Activated B cell treated with CpG ODN at 0.5 μM for 24 hours (primary cell): Measurements from ENCODE around the gene TMEM150B. TPM values are rescaled to one million over a fixed set of nuclear protein-coding genes. Genes with fewer than 3 reads are reported as not detected.

Experiments
- ATAC-seq: fragments of 200-7000 bp; cut with Tn5 transposase; one replicate; pipeline ENCODE4 v1.10.0; 2021; ENCODE audit warnings: low read depth, mild to moderate bottlenecking, moderate library complexity
- CTCF ChIA-PET: fragments of 350-600 bp; sonication (Branson Sonifier 250); formaldehyde crosslinking; loops from one replicate; lab custom pipeline; 2021; ENCODE audit warnings: antibody characterized with exemption; lab: Charles Lee
- POLR2A ChIA-PET: fragments of 350-600 bp; sonication (Branson Sonifier 250); formaldehyde crosslinking; loops from one replicate; lab custom pipeline; 2021; ENCODE audit warnings: antibody characterized with exemption; lab: Charles Lee
- DNase-seq: peaks from one replicate; pipeline ENCODE4 v3.0.0; 2022
- H3K27ac Mint-ChIP-seq: one replicate; pipeline ENCODE4 v1.8.0; 2020; ENCODE audit warnings: mixed read lengths
- H3K27me3 Mint-ChIP-seq: one replicate; pipeline ENCODE4 v1.8.0; 2021; ENCODE audit warnings: mixed read lengths
- H3K36me3 Mint-ChIP-seq: one replicate; pipeline ENCODE4 v1.8.0; 2021; ENCODE audit warnings: low read depth, mixed read lengths
- H3K4me1 Mint-ChIP-seq: one replicate; pipeline ENCODE4 v1.8.0; 2021; ENCODE audit warnings: mixed read lengths
- H3K4me3 Mint-ChIP-seq: one replicate; pipeline ENCODE4 v1.8.0; 2020; ENCODE audit warnings: mild to moderate bottlenecking, mixed read lengths
- H3K9me3 Mint-ChIP-seq: one replicate; pipeline ENCODE4 v1.8.0; 2020; ENCODE audit warnings: mixed read lengths
- CTCF ChIP-seq: fragments of 200-600 bp; IDR thresholded peaks from one replicate; pipeline ENCODE4 v1.8.0; 2022; ENCODE audit warnings: antibody characterized with exemption, mild to moderate bottlenecking
- intact Hi-C: fragments of 100-400 bp; cut with micrococcal nuclease; formaldehyde crosslinking; loops from one replicate; pipeline ENCODE4 v1.15.1; 2024
- total RNA-seq: library from RNA; stranded (reverse); gene quantifications from 2 replicates; pipeline ENCODE4 v1.2.3, GENCODE V29; 2022

TMEM150B gene
- total RNA-seq, 1 donor from 2014 or later, result not detected

GRCh38 chr19:55278391-55279135 lies 46.6 kb downstream of the TMEM150B start:
- H3K4me3 Mint-ChIP-seq, result peak overlapping the region; percentile 100
- H3K9me3 Mint-ChIP-seq, result no peaks in the 10 kb centered on the region
- intact Hi-C loops, result no loop called here
- peaks cover 34% of the 10 kb centered on the region for H3K36me3 Mint-ChIP-seq
- TF ChIP-seq CTCF, result no peak
- CTCF ChIA-PET, result interaction anchor here (1.4 kb wide), 1 partner anchor 19 kb away, joined by 3 read pairs; no protein-coding TSS in a partner anchor
- POLR2A ChIA-PET, result interaction anchor here (2.9 to 11.6 kb wide), 2 partner anchors 22 to 129 kb away, joined by 13 to 277 read pairs; partner anchors contain the start of genes PPP6R1 and UBE2S
- H3K27me3 Mint-ChIP-seq, result peaks cover 4% of the 10 kb centered on the region
- peaks cover 77% of the 10 kb centered on the region for H3K4me1 Mint-ChIP-seq
- H3K27ac Mint-ChIP-seq, result peak overlapping the region; percentile 98
- DNase-seq (no peak), ATAC-seq (no peak)

- Mint-ChIP-seq H3K36me3 (peaks cover 43% of the 10 kb centered on the region), H3K4me1 (peaks cover 69% of the 10 kb centered on the region), H3K27me3 (no peaks in the 10 kb centered on the region), H3K27ac (peak overlapping the region; percentile 93), H3K4me3 (no peak overlapping the region), H3K9me3 (no peaks in the 10 kb centered on the region)
- no peak for TF ChIP-seq CTCF
- ATAC-seq (no peak), DNase-seq (no peak)
- POLR2A ChIA-PET, result interaction anchor here (1.6 to 11.6 kb wide), 3 partner anchors 21 to 322 kb away, joined by 6 to 277 read pairs (median 13); partner anchors contain the start of genes FIZ1, PPP6R1 and UBE2S
- CTCF ChIA-PET, result interaction anchor here (1.4 kb wide), 1 partner anchor 18 kb away, joined by 3 read pairs; no protein-coding TSS in a partner anchor
- intact Hi-C loops, result loop anchor here (2.0 kb wide), 1 partner anchor 23 kb away; no protein-coding TSS in a partner anchor
These were observed 47.6 kb downstream of the TMEM150B start for GRCh38 chr19:55277494-55277893.

- CTCF ChIA-PET, result interaction anchor here (1.4 to 1.5 kb wide), 2 partner anchors 17 to 23 kb away, joined by 3 to 5 read pairs; no protein-coding TSS in a partner anchor
- Mint-ChIP-seq H3K9me3 (no peaks in the 10 kb centered on the region), H3K27ac (peak overlapping the region; percentile 93), H3K36me3 (peaks cover 48% of the 10 kb centered on the region), H3K4me3 (peak overlapping the region; percentile 68), H3K4me1 (peaks cover 69% of the 10 kb centered on the region), H3K27me3 (no peaks in the 10 kb centered on the region)
- intact Hi-C loops, result loop anchor here (1.0 to 2.0 kb wide), 3 partner anchors 18 to 24 kb away; partner anchors contain the start of gene PPP6R1
- POLR2A ChIA-PET, result interaction anchor here (1.6 to 11.6 kb wide), 3 partner anchors 20 to 323 kb away, joined by 6 to 277 read pairs (median 13); partner anchors contain the start of genes FIZ1, PPP6R1 and UBE2S
- TF ChIP-seq CTCF, result no peak
- DNase-seq (no peak), ATAC-seq (peak; percentile 6)
These were observed 48.3 kb downstream of the TMEM150B start for GRCh38 chr19:55276720-55277430.

GRCh38 chr19:55275851-55276719 lies 49.1 kb downstream of the TMEM150B start:
- Mint-ChIP-seq H3K9me3 (no peaks in the 10 kb centered on the region), H3K4me1 (peaks cover 61% of the 10 kb centered on the region), H3K4me3 (peak overlapping the region; percentile 68), H3K27ac (peak overlapping the region; percentile 93), H3K27me3 (no peaks in the 10 kb centered on the region), H3K36me3 (peaks cover 52% of the 10 kb centered on the region)
- ChIA-PET CTCF (interaction anchor here (0.6 to 1.5 kb wide), 3 partner anchors 18 to 26 kb away, joined by 3 to 5 read pairs (median 3); no protein-coding TSS in a partner anchor), POLR2A (interaction anchor here (0.6 to 11.6 kb wide), 8 partner anchors 13 to 323 kb away, joined by 3 to 277 read pairs (median 4); partner anchors contain the start of genes FIZ1, PPP6R1 and UBE2S)
- DNase-seq, result no peak
- no peak for TF ChIP-seq CTCF
- peak; percentile 43 for ATAC-seq
- intact Hi-C loops, result loop anchor here (1.0 to 2.0 kb wide), 3 partner anchors 17 to 25 kb away; partner anchors contain the start of gene PPP6R1
